ENCODE results near the gene SCAMP1. TPM values are rescaled to one million over a fixed set of nuclear protein-coding genes. Genes with fewer than 3 reads are reported as not detected.

The SCAMP1 gene
- polyA plus RNA-seq, 1 of the 3 experiments (the other 2 are of a cell fraction) = 11.5 TPM

- CTCF ChIA-PET = interaction anchor here (0.6 kb wide), 1 partner anchor 23 kb away, joined by 3 read pairs; no protein-coding TSS in a partner anchor
- H3K4me1 ChIP-seq (ENCODE audit: control insufficient read depth in 1 of 2, insufficient read depth in 2 of 2, low read depth in 1 of 2, low read length in 1 of 2) = no peaks in the 10 kb centered on the region
- H4K20me1 ChIP-seq (ENCODE audit: insufficient read depth) = no peaks in the 10 kb centered on the region
- H3F3A ChIP-seq (replicated peaks; ENCODE audit: insufficient read depth) = no peaks in the 10 kb centered on the region
- POLR2A ChIA-PET = no interaction called here
- no peaks in the 10 kb centered on the region for H3K36me3 ChIP-seq (replicated peaks in 1 of 2; ENCODE audit: control insufficient read depth in 1 of 2, insufficient read depth in 2 of 2, low read length in 1 of 2)
- no peaks in the 10 kb centered on the region for H3K9me3 ChIP-seq
- no peak for DNase-seq
- no peak overlapping the region for H2AFZ ChIP-seq (ENCODE audit: low read depth)
- no peak overlapping the region for H3K27ac ChIP-seq (ENCODE audit: low read depth in 2 of 2, low read length in 1 of 2)
- H3K79me2 ChIP-seq (ENCODE audit: insufficient read depth) = no peaks in the 10 kb centered on the region
- WGBS (ENCODE audit: low lambda C conversion rate) = 94% methylated on average over 3 of the region's 3 CpGs
- TF ChIP-seq POLR2AphosphoS5 (IDR thresholded peaks at IDR 0.05; ENCODE audit: low read depth, low read length) = no peak
- TF ChIP-seq TCF12 (IDR thresholded peaks at IDR 0.05) = no peak
- no peak for TF ChIP-seq RXRA (IDR thresholded peaks at IDR 0.05; ENCODE audit: borderline replicate concordance, low read depth)
- no peak for TF ChIP-seq ZBTB33 (IDR thresholded peaks at IDR 0.05; ENCODE audit: borderline replicate concordance, low read depth)
- no peak for TF ChIP-seq IRF3 (IDR thresholded peaks at IDR 0.05; ENCODE audit: low read depth, low read length)
- TF ChIP-seq RCOR1 (IDR thresholded peaks at IDR 0.05; ENCODE audit: low read length) = no peak
- TF ChIP-seq YY1 (IDR thresholded peaks at IDR 0.05; ENCODE audit: low read depth) = no peak
- TF ChIP-seq ELF1 (IDR thresholded peaks at IDR 0.05) = no peak
- H3K4me2 ChIP-seq = no peak overlapping the region
- H3K9ac ChIP-seq = no peak overlapping the region
- no peak overlapping the region for H3K4me3 ChIP-seq (ENCODE audit: low read depth in 2 of 2, low read length in 1 of 2)
- no peaks in the 10 kb centered on the region for H3K9me2 ChIP-seq
- H3K27me3 ChIP-seq (ENCODE audit: insufficient read depth) = no peaks in the 10 kb centered on the region
Measured at GRCh38 chr5:78326930-78327329, 33.5 kb upstream of the SCAMP1 start.

- Histone ChIP-seq H3K9ac (no peak overlapping the region), H3K36me3 (replicated peaks in 1 of 2; ENCODE audit: control insufficient read depth in 1 of 2, insufficient read depth in 2 of 2, low read length in 1 of 2) (no peaks in the 10 kb centered on the region), H2AFZ (ENCODE audit: low read depth) (no peak overlapping the region), H3K27me3 (ENCODE audit: insufficient read depth) (no peaks in the 10 kb centered on the region), H3F3A (replicated peaks; ENCODE audit: insufficient read depth) (no peaks in the 10 kb centered on the region), H3K27ac (ENCODE audit: low read depth in 2 of 2, low read length in 1 of 2) (no peak overlapping the region), H3K4me2 (no peak overlapping the region), H3K9me2 (no peaks in the 10 kb centered on the region), H3K4me1 (ENCODE audit: control insufficient read depth in 1 of 2, insufficient read depth in 2 of 2, low read depth in 1 of 2, low read length in 1 of 2) (no peaks in the 10 kb centered on the region), H4K20me1 (ENCODE audit: insufficient read depth) (no peaks in the 10 kb centered on the region), H3K79me2 (ENCODE audit: insufficient read depth) (no peaks in the 10 kb centered on the region), H3K4me3 (ENCODE audit: low read depth in 2 of 2, low read length in 1 of 2) (no peak overlapping the region), H3K9me3 (no peaks in the 10 kb centered on the region)
- no peak for DNase-seq
- no peak for TF ChIP-seq FOXM1 (IDR thresholded peaks at IDR 0.05; ENCODE audit: low read depth)
- POLR2A ChIA-PET = no interaction called here
- CTCF ChIA-PET = interaction anchor here (1.4 kb wide), 1 partner anchor 39 kb away, joined by 3 read pairs; no protein-coding TSS in a partner anchor
- WGBS (ENCODE audit: low lambda C conversion rate) = 86% methylated on average over 6 of the region's 6 CpGs
Measured at GRCh38 chr5:78327761-78328510, 32.5 kb upstream of the SCAMP1 start.
